CD4-positive, alpha-beta T cell (primary cell): ENCODE data around the gene SCRG1. TPM values are rescaled to one million over a fixed set of nuclear protein-coding genes. Genes with fewer than 3 reads are reported as not detected.

ENCODE experiments used
- ATAC-seq: fragments of 200-7000 bp; cut with Tn5 transposase; one replicate; pipeline ENCODE4 v1.10.0; 2022; ENCODE audit warnings: mild to moderate bottlenecking; ENCODE audit not compliant: poor library complexity
- CTCF ChIA-PET: fragments of 350-600 bp; sonication (Branson Sonifier 250); formaldehyde crosslinking; loops from one replicate; lab custom pipeline; 2021; ENCODE audit warnings: antibody characterized with exemption, inconsistent platforms; lab: Charles Lee
- POLR2A ChIA-PET: fragments of 350-600 bp; sonication (Branson Sonifier 250); formaldehyde crosslinking; loops from one replicate; lab custom pipeline; 2021; ENCODE audit warnings: antibody characterized with exemption, inconsistent platforms; lab: Charles Lee
- DNase-seq, 14 experiments: peaks; one replicate each; pipeline ENCODE4 v3.0.0-alpha.2; 2013 to 2020; ENCODE audit warnings: mixed read lengths in 2 of 14
- H3K27ac ChIP-seq, 2 donors: one replicate each; pipeline versions ENCODE4 v1.5.1 to v1.7.0; 2013; ENCODE audit warnings: low read length in 2 of 2, low read depth in 1 of 2, mild to moderate bottlenecking in 1 of 2
- H3K27me3 ChIP-seq, 2 experiments: 1 replicate in 1 of 2; 2 replicates in 1 of 2; pipeline versions ENCODE4 v1.6.1 to v1.7.0; 2013; ENCODE audit warnings: low read length in 2 of 2, control low read depth in 1 of 2, mild to moderate bottlenecking in 1 of 2, moderate library complexity in 1 of 2; ENCODE audit not compliant: insufficient read depth in 2 of 2, control insufficient read depth in 1 of 2
- H3K36me3 ChIP-seq: one replicate; pipeline ENCODE4 v1.6.1; 2013; ENCODE audit warnings: low read length, control low read depth; ENCODE audit not compliant: insufficient read depth
- H3K4me1 ChIP-seq: one replicate; pipeline ENCODE4 v1.6.1; 2013; ENCODE audit warnings: low read length, control low read depth; ENCODE audit not compliant: insufficient read depth
- H3K4me3 ChIP-seq: one replicate; pipeline ENCODE4 v1.5.1; 2013; ENCODE audit warnings: mild to moderate bottlenecking, low read length, moderate library complexity
- H3K9me3 ChIP-seq, 2 experiments: 1 replicate in 1 of 2; 2 replicates in 1 of 2; pipeline versions ENCODE4 v1.6.1 to v1.7.0; 2013; ENCODE audit warnings: low read length in 2 of 2, mild to moderate bottlenecking in 2 of 2, control low read depth in 1 of 2, moderate library complexity in 1 of 2; ENCODE audit not compliant: control insufficient read depth in 1 of 2, insufficient read depth in 1 of 2
- H3K27ac Mint-ChIP-seq: one replicate; pipeline ENCODE4 v1.8.0; 2020; ENCODE audit warnings: mixed read lengths
- H3K27me3 Mint-ChIP-seq: one replicate; pipeline ENCODE4 v1.8.0; 2021; ENCODE audit warnings: mixed read lengths
- H3K36me3 Mint-ChIP-seq: one replicate; pipeline ENCODE4 v1.8.0; 2021; ENCODE audit warnings: low read depth, mixed read lengths
- H3K4me1 Mint-ChIP-seq: one replicate; pipeline ENCODE4 v1.8.0; 2021; ENCODE audit warnings: low read depth, mixed read lengths
- H3K4me3 Mint-ChIP-seq: one replicate; pipeline ENCODE4 v1.8.0; 2020; ENCODE audit warnings: mild to moderate bottlenecking, mixed read lengths
- H3K9me3 Mint-ChIP-seq: one replicate; pipeline ENCODE4 v1.8.0; 2020; ENCODE audit warnings: mixed read lengths
- intact Hi-C, 2 experiments: fragments of 100-400 bp; cut with DNase I in 1 of 2; cut with micrococcal nuclease in 1 of 2; formaldehyde crosslinking; loops; one replicate each; pipeline versions ENCODE4 v1.15.1 to v1.9.0; 2023 to 2025; cut with DNase I, micrococcal nuclease
- total RNA-seq, 174 experiments: library from RNA in 2 of 174; stranded (reverse) in 2 of 174; gene quantifications; one replicate each; pipeline ENCODE4 v1.2.3 and lab custom pipeline; 2021 to 2026
- TF ChIP-seq, protein P1 (sequence below): fragments of 200-600 bp; IDR thresholded peaks from one replicate; pipeline ENCODE4 v1.8.0; 2022; ENCODE audit warnings: antibody characterized with exemption, mild to moderate bottlenecking

The SCRG1 gene
- total RNA-seq, 2 experiments from 2014 or later, result not detected

DNA sequence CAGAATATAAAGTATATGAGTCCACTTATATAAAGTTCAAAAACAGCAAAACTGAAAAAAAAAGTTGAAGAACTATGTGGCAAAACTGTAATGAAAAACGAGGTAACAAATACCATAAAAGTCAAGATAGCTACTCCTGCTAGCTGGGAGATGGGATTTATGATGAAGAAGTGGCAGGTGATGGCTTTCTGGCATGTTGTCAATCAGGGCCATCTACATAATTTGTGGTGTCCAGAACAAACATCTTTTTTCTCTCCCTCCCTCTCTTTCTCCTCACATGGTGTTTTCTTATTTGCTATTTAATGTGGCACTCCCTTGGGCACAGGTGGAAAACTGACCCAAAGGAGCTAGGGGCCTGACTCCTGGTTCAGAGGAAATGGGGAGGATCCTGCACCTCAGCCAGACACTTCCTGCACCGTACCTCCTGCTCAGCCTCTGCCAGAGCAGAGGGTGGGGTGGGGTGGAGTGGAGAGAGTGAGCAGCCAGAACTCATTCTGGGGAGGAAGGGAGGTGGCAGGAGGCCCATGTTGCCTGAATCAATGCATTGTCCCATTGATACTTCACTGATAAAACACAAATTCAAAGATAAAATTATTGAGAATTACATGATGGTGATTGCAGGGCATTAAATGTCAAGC, 33.4 kb downstream of the SCRG1 start:
- no peaks in the 10 kb centered on the region for H3K36me3 ChIP-seq
- Mint-ChIP-seq H3K4me3 (no peak overlapping the region), H3K36me3 (peaks cover 8% of the 10 kb centered on the region), H3K27me3 (peaks cover 1% of the 10 kb centered on the region), H3K27ac (no peak overlapping the region), H3K9me3 (no peaks in the 10 kb centered on the region), H3K4me1 (peaks cover 25% of the 10 kb centered on the region)
- H3K4me3 ChIP-seq, result no peak overlapping the region
- DNase-seq (peak in 3 of 14 experiments; percentile 26 to 34 (median 27)), ATAC-seq (no peak)
- no peaks in the 10 kb centered on the region for H3K27me3 ChIP-seq
- H3K27ac ChIP-seq, result no peak overlapping the region
- peaks cover 17% of the 10 kb centered on the region for H3K4me1 ChIP-seq
- ChIA-PET CTCF (no interaction called here), POLR2A (interaction anchor here (1.1 kb wide), 1 partner anchor 31 kb away, joined by 6 read pairs; the partner anchor contains the start of gene HMGB2)
- TF ChIP-seq, protein P1, sequence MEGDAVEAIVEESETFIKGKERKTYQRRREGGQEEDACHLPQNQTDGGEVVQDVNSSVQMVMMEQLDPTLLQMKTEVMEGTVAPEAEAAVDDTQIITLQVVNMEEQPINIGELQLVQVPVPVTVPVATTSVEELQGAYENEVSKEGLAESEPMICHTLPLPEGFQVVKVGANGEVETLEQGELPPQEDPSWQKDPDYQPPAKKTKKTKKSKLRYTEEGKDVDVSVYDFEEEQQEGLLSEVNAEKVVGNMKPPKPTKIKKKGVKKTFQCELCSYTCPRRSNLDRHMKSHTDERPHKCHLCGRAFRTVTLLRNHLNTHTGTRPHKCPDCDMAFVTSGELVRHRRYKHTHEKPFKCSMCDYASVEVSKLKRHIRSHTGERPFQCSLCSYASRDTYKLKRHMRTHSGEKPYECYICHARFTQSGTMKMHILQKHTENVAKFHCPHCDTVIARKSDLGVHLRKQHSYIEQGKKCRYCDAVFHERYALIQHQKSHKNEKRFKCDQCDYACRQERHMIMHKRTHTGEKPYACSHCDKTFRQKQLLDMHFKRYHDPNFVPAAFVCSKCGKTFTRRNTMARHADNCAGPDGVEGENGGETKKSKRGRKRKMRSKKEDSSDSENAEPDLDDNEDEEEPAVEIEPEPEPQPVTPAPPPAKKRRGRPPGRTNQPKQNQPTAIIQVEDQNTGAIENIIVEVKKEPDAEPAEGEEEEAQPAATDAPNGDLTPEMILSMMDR, result no peak
- H3K9me3 ChIP-seq, result no peaks in the 10 kb centered on the region
- intact Hi-C loops, result no loop called here

GRCh38 chr4:173362666-173363065, 36.2 kb downstream of the SCRG1 start:
- no peaks in the 10 kb centered on the region for H3K36me3 ChIP-seq
- Mint-ChIP-seq H3K4me1 (peaks cover 16% of the 10 kb centered on the region), H3K36me3 (no peaks in the 10 kb centered on the region), H3K9me3 (no peaks in the 10 kb centered on the region), H3K27ac (no peak overlapping the region), H3K4me3 (no peak overlapping the region), H3K27me3 (no peaks in the 10 kb centered on the region)
- intact Hi-C loops, result no loop called here
- ATAC-seq (no peak), DNase-seq (no peak)
- POLR2A ChIA-PET, result no interaction called here
- TF ChIP-seq, protein P1, result no peak
- H3K9me3 ChIP-seq, result no peaks in the 10 kb centered on the region
- no peaks in the 10 kb centered on the region for H3K27me3 ChIP-seq
- H3K4me1 ChIP-seq, result peaks cover 9% of the 10 kb centered on the region
- no peak overlapping the region for H3K4me3 ChIP-seq
- H3K27ac ChIP-seq, result no peak overlapping the region
- CTCF ChIA-PET, result interaction anchor here (0.7 kb wide), 1 partner anchor 43 kb away, joined by 3 read pairs; no protein-coding TSS in a partner anchor

DNA sequence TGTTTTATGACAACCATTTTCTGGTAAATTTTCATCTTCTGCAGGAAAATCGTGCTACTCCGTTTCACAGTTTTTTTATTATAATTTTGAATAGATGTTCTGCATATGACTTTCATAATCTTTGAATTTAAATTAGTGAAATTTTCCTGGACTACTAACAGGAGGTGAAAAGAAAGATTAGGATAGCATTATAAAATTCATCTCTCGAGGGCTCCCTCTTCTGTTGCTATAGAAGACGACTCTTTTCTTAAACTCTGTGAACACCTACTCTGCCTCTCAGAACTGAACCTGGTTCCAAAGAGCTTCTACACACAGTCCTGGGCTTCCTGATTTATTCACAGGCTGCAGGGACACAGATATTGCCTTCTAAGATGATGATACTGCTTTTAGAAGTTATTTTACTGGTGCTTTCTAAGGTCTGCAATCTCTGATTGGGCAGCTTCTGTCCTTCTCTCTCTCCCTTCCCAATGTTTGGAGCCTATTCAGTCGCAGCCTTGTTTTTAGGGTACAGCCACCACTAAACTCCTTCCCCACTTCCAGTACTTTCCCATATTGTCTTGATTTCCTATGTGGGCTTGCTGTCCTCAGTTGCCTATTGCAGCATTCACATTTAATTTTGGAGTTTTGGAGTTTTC, 38.2 kb downstream of the SCRG1 start:
- TF ChIP-seq, protein P1, result peak; percentile 30
- Histone ChIP-seq H3K4me1 (peaks cover 3% of the 10 kb centered on the region), H3K27me3 (no peaks in the 10 kb centered on the region), H3K36me3 (no peaks in the 10 kb centered on the region), H3K27ac (no peak overlapping the region), H3K9me3 (no peaks in the 10 kb centered on the region), H3K4me3 (no peak overlapping the region)
- H3K36me3 Mint-ChIP-seq, result no peaks in the 10 kb centered on the region
- no peaks in the 10 kb centered on the region for H3K9me3 Mint-ChIP-seq
- intact Hi-C loops, result no loop called here
- no peak for ATAC-seq
- DNase-seq, result peak in 1 of 14 experiments; percentile 12
- H3K4me1 Mint-ChIP-seq, result peaks cover 7% of the 10 kb centered on the region
- H3K27me3 Mint-ChIP-seq, result no peaks in the 10 kb centered on the region
- H3K4me3 Mint-ChIP-seq, result no peak overlapping the region
- no peak overlapping the region for H3K27ac Mint-ChIP-seq
- ChIA-PET POLR2A (no interaction called here), CTCF (interaction anchor here (0.6 to 0.9 kb wide), 2 partner anchors 21 to 118 kb away, joined by 3 to 4 read pairs; no protein-coding TSS in a partner anchor)
